GM12878 (cell line): ENCODE data around the gene GNB2. TPM values are rescaled to one million over a fixed set of nuclear protein-coding genes. Genes with fewer than 3 reads are reported as not detected.

ENCODE experiments used
- BCL11A ChIP-seq: IDR thresholded peaks from 2 replicates; pipeline ENCODE4 v1.6.1; 2011; ENCODE audit warnings: low read depth, low read length
- BMI1 ChIP-seq: fragments of 450-650 bp; IDR thresholded peaks from 2 replicates; pipeline ENCODE4 v1.6.1; 2016; ENCODE audit warnings: mild to moderate bottlenecking, moderate library complexity, borderline replicate concordance
- EGR1 ChIP-seq, 2 experiments: IDR thresholded peaks; 1 replicate in 1 of 2; 2 replicates in 1 of 2; pipeline ENCODE4 v1.6.1; 2011 to 2012; ENCODE audit warnings: low read depth in 2 of 2, low read length in 2 of 2, borderline replicate concordance in 1 of 2, mild to moderate bottlenecking in 1 of 2, moderate library complexity in 1 of 2
- ESRRA ChIP-seq: IDR thresholded peaks from 2 replicates; pipeline ENCODE4 v1.6.1; 2012; ENCODE audit warnings: mild to moderate bottlenecking, low read length, improper control_type of control experiment
- EZH2 ChIP-seq: IDR thresholded peaks from 2 replicates; pipeline ENCODE4 v1.6.1; 2012; ENCODE audit warnings: low read depth, mild to moderate bottlenecking, control low read depth, inconsistent platforms, low read length, borderline replicate concordance; ENCODE audit not compliant: control insufficient read depth
- FOXK2 ChIP-seq: fragments of 450-650 bp; IDR thresholded peaks from 2 replicates; pipeline ENCODE4 v1.6.1; 2017; ENCODE audit warnings: mild to moderate bottlenecking, moderate library complexity
- HDAC2 ChIP-seq: fragments of 200-600 bp; sonication (generic); IDR thresholded peaks from 2 replicates; pipeline ENCODE4 v1.6.1; 2017
- IKZF2 ChIP-seq, 2 experiments: fragments of 450-650 bp; IDR thresholded peaks; 2 replicates each; pipeline ENCODE4 v1.6.1; 2017; ENCODE audit warnings: mild to moderate bottlenecking in 2 of 2, moderate library complexity in 2 of 2
- JUND ChIP-seq: IDR thresholded peaks from 2 replicates; pipeline ENCODE4 v1.6.1; 2012; ENCODE audit warnings: low read depth, mild to moderate bottlenecking, low read length, improper control_type of control experiment, moderate library complexity
- PAX8 ChIP-seq: fragments of 450-650 bp; IDR thresholded peaks from 2 replicates; pipeline ENCODE4 v1.6.1; 2017; ENCODE audit warnings: mild to moderate bottlenecking, moderate library complexity
- PBX3 ChIP-seq: IDR thresholded peaks from 2 replicates; pipeline ENCODE4 v1.6.1; 2011; ENCODE audit warnings: mild to moderate bottlenecking, low read depth, low read length, moderate library complexity; ENCODE audit not compliant: insufficient replicate concordance
- PML ChIP-seq: IDR thresholded peaks from 2 replicates; pipeline ENCODE4 v1.6.1; 2012; ENCODE audit warnings: low read length, inconsistent platforms
- RB1 ChIP-seq: fragments of 450-650 bp; formaldehyde crosslinking; IDR thresholded peaks from 2 replicates; pipeline ENCODE4 v1.6.1; 2017; ENCODE audit warnings: mild to moderate bottlenecking, borderline replicate concordance
- SREBF1 ChIP-seq: IDR thresholded peaks from 2 replicates; pipeline ENCODE4 v1.6.1; 2012; ENCODE audit warnings: mild to moderate bottlenecking, low read length
- SUPT20H ChIP-seq: IDR thresholded peaks from 2 replicates; pipeline ENCODE4 v1.6.1; 2011; ENCODE audit warnings: low read depth, mild to moderate bottlenecking, low read length, moderate library complexity, borderline replicate concordance; ENCODE audit not compliant: control insufficient read depth
- TCF12 ChIP-seq: IDR thresholded peaks from 2 replicates; pipeline ENCODE4 v1.6.1; 2011; ENCODE audit warnings: low read depth, mild to moderate bottlenecking, low read length
- USF1 ChIP-seq: IDR thresholded peaks from 2 replicates; pipeline ENCODE4 v1.6.1; 2011; ENCODE audit warnings: borderline replicate concordance, low read depth, mild to moderate bottlenecking, moderate library complexity, mixed read lengths, low read length; ENCODE audit not compliant: insufficient read depth; ENCODE audit errors: extremely low read length
- polyA plus RNA-seq, 11 experiments: library from polyadenylated mRNA; depleted of rRNA in 4 of 11; unstranded in 6 of 11; stranded (reverse) in 5 of 11; fragments of >200 nt; fragmentation: Nextera tagmentation in 4 of 11; fragmentation: Illumina TruSeq in 1 of 11; extraction: Ambion mirVana in 4 of 11; extraction: Trizol in 1 of 11; gene quantifications; 1 replicate in 1 of 11; 2 replicates in 10 of 11; pipeline versions ENCODE4 v1.2.1 to v1.2.3, GENCODE V29; 2011 to 2016; ENCODE audit warnings: inconsistent platforms in 2 of 11, missing spikeins in 2 of 11, low read depth in 1 of 11
- total RNA-seq, 4 experiments: library from RNA; depleted of rRNA in 3 of 4; stranded (reverse); fragments of >200 nt in 3 of 4; fragmentation: Illumina TruSeq in 1 of 4; extraction: Trizol in 1 of 4; gene quantifications; 2 replicates each; pipeline versions ENCODE4 v1.2.1 to v1.2.3, GENCODE V29; 2013 to 2021

GNB2 gene
- total and polyA plus RNA-seq, 10 of the 15 experiments (the other 5 are each of a cell fraction or from before 2014, with no cell fraction given): 0.35 to 175 (median 59.7) TPM

GRCh38 chr7:100705753-100706671, 32.5 kb downstream of the GNB2 start, which contains the start of gene POP7 (continued):
- TF ChIP-seq BMI1: no peak
- no peak for TF ChIP-seq PBX3
- no peak for TF ChIP-seq HDAC2
- TF ChIP-seq PML: peak; percentile 70
- TF ChIP-seq SREBF1: no peak
- no peak for TF ChIP-seq EGR1 (IDR thresholded peaks at IDR 0.05; ENCODE audit: borderline replicate concordance in 1 of 2, low read depth in 2 of 2, low read length in 2 of 2)
- no peak for TF ChIP-seq USF1
- no peak for TF ChIP-seq IKZF2 (IDR thresholded peaks at IDR 0.05)
- 0 out of 2 replicates have a peak, but pooled peaks have one; percentile 6 for TF ChIP-seq JUND
- TF ChIP-seq RB1: peak; percentile 93; the same call in 1 of the 2 replicates
- TF ChIP-seq PAX8: no peak
- no peak for TF ChIP-seq SUPT20H
- TF ChIP-seq EZH2: no peak
- peak; percentile 67; the same call in 1 of the 2 replicates for TF ChIP-seq ESRRA
- TF ChIP-seq FOXK2: no peak
- TF ChIP-seq TCF12: no peak
- TF ChIP-seq BCL11A: no peak
